HG02571 (cell line): ENCODE measurements around the gene SLC12A2.

ENCODE experiments used
- ATAC-seq: cut with Tn5 transposase; IDR thresholded peaks from one replicate; pipeline ENCODE4 v1.9.1; 2021; ENCODE audit warnings: mild to moderate bottlenecking, moderate library complexity; ENCODE audit not compliant: unreplicated experiment

The SLC12A2 gene

DNA sequence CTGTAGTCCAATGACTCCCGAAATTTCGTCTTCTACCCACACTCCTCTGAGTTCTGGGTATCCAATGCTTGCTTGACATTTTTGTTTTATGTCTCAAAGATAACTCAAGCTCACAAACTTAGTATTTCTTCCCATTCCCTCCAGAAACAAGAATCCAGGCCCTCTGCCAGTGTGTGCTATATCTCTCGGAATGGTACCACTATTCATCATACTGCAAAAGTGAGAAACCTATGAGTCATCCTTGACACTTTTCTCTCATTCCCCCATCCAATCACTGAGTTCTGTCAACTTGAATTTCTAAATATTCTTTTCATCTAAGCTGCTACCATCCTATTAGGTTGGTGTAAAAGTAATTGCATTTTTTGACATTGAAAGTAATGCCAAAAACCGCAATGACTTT is 9.8 kb downstream of the SLC12A2 start:
- ATAC-seq = no peak

DNA sequence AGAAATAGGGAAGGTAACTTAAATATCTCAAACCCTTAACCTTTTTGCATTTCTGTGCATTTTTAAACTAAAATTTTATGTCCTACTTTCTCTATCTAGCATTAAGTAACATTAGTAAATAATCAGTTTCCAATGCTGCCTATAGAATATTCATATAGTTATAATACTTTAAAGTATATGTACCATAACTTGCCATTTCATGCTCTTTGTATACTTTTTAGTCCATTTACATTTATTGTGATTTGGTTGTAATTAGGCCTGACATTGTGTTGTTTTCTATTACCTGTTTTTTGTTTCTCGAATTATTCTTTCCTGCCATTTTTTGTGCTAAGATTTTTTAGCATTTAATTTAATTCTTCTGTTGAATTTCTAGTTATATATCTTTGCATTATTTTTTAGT is 13.7 kb downstream of the SLC12A2 start:
- no peak for ATAC-seq

DNA sequence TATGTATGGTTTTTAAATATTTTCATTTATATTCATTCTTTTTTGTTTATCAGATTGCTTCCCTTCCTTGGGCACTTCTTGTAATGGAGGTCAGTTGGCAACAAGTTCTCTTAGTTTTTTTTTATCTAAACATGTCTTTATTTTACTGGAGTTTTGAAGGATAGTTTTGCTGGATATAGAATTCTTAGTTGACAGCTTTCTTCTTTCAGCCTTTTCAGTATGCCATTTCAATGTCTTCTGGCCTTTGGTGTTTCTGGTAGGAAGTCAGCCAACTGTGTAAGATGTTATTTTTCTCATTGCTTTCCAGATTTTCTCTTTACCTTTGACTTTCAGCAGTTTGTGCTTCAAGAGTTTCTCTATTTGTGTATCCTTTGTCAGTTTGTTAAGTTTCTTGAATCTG is 14.2 kb downstream of the SLC12A2 start:
- no peak for ATAC-seq

DNA sequence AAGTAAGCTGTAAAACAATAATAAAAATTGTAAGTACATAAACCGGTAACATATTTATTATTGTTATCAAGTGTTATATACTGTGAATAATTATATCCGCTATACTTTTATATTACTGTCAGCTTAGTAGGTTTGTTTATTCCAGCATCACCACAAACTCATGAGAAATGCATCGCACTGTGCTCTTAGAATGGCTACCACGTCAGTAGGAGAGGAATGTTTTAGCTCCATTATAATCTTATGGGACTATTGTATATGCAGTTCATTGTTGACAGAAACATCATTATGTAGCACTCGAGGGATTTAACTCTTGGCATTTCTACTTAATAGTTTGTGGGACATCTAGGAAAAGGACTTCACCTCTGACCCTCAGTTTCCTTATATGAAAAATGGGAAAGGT is 16.4 kb downstream of the SLC12A2 start:
- no peak for ATAC-seq

DNA sequence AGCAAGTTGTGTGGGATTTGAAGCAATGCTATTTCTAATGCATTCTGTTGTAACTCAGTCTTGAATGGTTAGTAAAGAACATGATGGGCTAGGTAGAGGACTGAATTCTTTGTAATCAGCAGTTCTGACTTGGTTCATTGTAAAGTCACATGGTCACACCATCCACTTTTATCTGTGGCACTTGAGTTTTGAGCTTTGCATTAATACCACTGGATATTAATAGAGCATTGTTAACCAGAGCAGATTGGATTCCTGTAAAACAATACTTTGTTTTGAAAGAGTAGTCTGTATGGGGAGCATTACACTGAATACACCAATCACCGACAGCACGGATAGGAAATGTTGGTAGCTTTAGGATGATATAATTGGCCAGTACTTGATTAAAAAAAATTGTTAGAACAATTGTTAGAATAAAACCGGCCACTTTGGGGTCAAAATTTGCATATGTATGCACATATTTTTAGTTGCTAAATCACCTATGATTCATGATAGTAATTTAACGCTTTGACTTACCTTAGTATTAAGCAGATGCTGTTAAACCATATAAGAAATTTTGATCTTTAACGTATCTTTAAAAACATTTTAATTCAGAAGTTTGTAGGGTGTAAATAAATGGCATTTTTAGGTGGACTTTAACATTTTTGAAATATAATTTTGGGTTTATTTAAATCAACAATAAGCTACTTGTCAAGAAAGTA is 17.4 kb downstream of the SLC12A2 start:
- ATAC-seq = no peak

DNA sequence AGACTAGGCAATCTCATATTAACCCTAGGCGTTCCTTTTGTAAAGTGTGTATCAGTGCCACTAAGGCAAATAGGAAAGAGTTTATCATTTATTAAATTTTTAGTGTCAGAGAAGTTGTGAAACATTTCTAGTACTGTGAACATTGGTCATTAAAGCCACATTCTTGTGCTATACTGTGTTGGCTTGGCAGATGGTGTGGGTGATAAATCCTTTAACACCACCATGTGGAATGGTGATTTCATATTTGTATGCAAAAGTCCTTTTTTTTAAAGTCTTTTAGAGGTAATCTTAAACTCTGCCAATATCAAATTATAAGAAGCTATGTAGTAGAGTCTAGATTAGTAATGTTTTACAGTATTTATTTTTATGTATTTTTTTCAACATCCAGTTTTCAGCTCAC is 18.1 kb downstream of the SLC12A2 start:
- ATAC-seq = no peak

DNA sequence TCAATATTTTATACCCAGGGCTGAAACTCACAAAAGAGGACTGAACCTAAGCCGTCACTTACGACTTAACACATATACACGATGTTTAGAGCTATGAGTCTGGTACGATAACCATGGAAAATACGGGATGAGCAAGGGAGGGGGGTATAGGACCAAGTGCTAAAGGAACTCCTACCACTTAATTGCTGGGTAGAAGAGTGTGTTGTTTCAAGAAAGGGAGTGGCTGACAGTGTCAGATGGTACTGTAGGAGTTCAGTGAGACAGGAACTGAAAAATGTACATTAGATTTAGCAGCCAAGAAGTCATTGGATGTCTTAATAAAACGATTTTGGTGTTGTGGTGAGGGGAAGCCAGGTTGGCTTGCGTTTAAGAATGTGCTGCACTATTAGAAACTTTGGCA is 21.6 kb downstream of the SLC12A2 start:
- ATAC-seq = no peak

DNA sequence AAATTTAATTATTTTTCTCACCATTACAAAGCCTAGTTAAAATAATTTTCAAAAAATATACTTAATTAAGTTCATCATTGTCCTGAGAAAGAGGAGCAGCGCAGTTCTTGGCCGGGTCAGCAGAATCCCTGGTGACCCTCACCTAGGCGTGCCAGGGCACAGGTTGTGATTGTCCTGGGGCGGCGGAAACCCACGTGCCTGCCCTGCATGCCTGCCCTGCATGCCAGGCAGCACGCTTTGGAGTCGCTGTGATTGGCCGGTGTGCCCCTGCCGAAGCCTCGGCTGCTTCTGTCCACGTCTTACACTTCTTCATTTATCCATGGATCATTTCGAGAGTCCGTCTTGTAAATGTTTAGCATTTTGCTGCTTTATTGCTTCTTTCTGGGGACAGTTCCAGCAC is 25.6 kb downstream of the SLC12A2 start:
- ATAC-seq = no peak

DNA sequence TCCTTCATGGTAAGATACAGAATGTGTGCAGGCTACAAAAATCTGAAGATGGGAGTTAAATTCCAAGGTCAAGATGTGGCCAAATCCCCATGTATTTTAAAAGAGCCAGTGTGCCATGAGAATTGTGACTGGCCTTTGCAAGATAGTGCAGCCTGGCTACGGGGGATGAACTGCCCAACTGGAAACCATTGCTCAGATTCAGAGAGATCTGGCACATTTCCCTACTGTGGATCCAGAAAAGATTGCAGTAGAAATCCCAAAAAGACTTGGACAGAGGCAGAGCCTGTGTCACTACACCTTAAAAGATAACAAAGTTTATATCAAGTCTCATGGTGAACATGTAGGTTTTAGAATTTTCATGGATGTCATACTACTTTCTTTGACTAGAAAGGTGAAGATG is 26.2 kb downstream of the SLC12A2 start:
- no peak for ATAC-seq

DNA sequence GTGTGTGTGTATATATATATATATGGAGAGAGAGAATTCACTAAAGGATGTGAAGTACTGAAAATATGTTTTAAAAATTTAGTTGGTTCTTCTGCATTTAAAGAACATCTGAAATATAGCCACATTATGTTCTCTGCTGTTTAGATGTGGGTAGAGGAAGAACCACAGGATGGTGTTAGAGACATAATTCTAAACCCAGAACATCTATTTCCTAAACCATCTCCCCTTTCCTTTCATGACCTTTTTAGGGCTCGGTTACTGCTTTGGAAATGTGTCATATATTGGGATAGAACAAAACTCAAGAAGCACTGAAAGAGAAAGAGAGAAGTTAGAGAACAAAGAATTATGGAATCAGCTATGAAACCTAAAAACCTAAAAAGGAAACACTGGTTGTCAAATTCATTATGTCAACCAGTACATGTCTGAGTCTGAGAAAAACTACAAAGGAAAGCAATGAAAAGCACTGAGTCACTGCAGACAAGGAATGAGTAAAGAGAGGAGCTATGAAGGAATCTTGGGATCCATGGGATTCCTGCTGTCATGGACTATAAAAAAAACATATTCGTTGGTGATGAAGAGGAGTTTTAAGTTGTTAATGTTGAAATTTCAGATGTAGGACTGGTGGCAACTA is 28.4 kb downstream of the SLC12A2 start:
- no peak for ATAC-seq

DNA sequence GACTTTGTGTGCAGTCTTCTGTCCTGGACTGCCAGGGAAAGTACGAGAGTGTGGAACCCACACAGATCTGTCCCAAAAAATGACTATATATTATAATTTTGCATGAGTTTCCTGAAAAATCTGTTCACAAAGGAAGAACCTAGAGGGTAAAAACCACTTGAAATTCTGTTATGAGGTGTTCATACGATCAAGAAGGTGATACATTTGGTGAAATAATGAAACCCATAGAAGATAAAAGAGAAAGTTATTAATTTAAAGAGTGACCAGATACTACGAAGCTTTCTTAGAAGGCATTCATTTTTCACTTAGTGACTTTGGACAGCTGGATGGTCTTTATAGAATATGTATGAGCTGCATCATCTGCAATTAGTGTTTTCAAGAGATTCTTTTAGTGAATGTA is 32.9 kb downstream of the SLC12A2 start:
- no peak for ATAC-seq

DNA sequence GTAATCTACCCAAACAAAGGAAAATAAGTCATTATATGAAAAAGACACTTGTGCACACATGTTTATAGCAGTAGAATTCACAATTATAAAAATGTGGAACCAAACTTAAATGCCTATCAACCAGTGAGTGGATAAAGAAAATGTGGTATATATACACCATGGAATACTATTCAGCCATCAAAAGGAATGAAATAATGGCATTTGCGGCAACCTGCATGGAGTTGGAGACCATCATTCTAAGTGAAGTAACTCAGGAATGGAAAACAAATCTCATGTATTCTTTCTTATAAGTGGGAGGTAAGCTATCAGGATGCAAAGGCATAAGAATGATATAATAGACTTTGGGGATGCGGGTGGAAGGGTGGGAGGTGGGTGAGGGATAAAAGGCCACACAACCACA is 34.6 kb downstream of the SLC12A2 start:
- ATAC-seq = no peak

DNA sequence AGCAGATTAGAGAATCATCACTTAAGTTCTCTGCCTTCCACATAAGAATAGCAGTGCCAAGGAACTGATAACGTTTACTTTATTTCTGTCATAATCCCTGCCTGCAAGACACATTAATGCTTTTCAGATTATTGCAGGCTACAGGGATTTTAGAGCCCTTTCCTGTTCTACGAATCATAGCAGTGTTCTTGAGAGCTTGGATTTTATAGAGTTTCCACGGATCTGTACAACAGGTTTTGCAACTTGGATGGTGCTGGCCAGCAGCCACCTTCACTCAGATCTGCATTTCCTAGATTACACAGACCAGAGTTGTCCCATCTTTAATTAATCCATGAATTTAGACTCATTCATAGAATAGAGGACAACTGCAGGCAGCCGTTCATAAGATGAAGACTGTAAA is 38.1 kb downstream of the SLC12A2 start:
- ATAC-seq = no peak

DNA sequence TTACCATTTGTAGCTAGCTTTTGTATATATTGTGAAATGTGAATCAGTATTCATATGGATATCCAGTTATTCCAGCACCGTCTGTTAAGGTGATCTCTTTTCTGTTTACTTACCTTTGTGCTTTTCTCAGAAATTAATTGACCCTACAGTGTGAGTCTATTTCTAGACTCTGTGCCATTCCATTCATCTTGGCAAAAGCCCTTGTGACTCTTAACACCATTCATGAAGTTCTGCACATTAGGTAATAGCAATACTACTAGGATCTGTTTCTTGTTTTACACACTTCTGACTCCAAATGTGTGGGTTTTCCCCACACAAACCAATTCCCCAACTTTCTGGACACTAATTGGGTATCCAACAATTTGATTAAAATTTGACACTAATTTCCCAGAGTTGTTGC is 40.4 kb downstream of the SLC12A2 start:
- ATAC-seq = no peak

DNA sequence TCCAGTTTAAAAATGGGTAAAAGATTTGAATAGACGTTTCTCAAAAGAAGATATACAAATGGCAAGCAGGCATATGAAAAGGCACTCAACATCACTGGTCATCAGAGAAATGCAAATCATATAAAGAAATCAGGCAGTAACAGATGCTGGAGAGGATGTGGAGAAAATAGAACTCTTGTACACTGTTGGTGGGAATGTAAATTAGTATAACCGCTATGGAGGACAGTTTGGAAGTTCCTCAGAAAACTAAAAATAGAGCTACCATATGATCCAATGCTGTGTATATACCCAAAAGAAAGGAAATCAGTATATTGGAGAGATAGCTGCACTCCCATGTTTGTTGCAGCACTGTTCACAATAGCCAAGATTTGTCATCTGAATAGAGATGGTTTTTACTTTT is 42.7 kb downstream of the SLC12A2 start:
- no peak for ATAC-seq

DNA sequence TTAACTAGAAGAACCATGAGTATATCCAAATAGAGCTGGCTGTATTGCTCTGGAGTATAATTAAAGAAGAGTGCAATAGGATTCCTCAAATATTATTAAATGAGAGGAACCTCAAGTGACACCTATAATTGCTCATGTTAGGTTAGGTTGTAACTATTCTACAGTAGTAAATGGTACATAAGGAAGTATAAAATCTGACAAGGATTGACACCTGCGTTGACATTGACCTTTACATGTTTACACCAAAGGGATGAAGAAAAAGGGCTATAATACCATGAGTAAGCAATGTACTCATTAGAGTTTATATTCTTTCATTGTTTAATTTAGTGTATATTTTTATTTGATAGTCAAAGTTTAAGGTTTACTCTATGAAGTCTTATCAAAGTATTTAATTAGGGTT is 48.9 kb downstream of the SLC12A2 start:
- no peak for ATAC-seq

DNA sequence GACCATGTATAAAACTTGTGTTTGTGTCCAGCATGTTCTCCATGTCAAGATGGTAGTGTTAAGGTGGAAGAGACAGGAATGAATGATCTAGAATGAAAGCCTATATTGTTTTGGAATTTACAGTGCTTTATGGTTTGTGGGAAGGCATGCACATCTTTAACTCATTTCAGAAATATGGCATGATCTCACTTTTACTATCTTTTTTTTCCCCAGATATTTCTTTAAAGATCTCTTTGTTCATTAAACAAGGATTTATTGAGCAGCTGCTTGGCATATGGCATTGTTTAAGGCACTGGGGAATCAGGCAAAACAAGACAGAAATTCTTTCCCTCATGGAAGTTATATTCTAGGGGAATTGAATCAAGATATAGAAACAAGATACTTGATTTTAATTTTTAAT is 51.7 kb downstream of the SLC12A2 start:
- ATAC-seq = no peak

DNA sequence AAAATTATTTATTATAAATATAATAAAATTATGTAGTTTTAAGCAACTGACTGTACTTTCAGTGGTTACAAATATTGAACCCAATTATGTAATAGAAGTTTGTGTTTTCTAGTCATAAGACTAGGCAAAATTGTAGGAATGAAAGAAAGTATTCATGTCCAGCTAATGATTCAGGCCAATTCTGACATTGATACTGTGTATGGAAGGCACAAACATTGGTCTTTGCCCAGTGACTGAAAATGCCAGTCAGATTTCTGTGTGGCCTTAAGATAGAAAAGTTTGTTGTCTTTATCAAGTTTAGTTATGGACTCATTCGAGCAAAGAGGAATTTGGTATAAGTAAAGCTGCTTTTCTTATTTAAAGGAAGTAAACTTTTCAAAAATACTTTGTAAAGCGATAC is 60.3 kb downstream of the SLC12A2 start:
- ATAC-seq = no peak

DNA sequence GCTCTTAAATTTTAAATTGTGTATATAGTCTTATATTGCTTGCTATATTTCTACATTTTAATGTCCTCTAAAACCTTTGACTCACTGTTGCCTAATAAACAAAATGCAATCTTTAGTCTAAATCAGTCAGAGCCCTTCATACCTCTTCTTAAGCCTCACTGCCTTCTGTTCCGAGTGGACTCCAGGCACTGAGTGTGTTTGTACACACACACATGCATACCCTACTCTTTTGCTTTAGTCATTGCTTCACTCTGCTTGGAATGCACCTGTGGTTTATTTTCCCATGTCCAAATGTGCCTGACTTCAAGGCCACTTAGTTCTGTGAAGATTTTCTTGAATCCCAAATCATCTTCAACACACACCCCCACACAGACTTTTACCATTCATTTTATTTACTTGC is 60.9 kb downstream of the SLC12A2 start:
- ATAC-seq = no peak

DNA sequence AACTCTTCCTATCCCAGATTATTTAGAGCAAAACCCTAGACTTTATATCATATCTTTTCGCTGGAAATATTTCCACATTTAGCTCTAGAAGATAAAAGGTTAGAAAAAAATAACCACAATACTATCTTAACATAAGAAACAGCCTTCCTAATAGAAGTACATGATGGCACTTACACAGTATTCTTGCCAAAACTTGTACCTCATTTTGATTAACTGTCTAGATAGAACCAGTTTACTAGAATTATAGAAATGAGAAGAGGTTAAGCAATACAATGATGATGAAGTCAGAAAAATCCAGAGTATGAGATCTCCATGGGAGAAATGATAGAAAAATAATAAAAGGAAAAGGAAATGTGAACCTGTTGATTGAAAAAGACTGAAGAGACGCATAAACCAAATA is 63.1 kb downstream of the SLC12A2 start:
- ATAC-seq = no peak

DNA sequence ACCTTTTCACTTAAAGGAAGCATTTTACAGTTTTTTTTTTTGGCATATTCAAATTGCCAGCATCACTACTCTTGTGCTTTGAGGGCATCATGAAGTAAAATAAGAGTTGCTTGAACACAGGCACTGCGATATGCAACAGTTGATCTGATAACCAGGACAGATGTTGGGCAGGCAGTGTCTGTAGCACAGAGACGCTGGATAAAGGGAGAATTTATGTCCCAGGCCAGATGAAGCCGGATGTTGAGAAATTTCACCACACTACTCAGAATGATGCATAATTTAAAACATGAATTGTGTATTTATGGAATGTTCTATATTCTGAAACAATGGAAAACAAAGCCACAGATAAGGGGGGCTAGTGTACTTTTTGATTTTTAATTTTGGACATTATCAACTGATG is 71.4 kb downstream of the SLC12A2 start:
- ATAC-seq = no peak

DNA sequence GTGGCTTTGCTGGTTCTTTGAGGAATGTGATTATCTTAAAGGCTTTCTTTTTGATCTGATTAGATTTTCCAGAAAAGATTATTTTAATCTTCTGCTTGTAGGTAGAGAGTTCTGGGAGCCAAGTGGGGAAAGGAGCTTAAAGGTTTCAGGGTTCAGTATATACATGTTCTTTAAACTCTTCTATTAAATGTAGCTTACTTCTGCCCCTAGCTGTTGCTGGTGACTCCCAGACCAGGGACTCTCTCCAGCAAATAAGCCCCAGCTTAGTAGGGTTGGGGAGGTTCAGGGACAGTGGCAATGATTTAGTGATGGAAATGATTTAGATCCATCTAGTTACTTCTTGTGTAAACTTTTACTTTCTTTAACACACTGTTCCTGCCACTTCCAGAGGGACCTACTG is 72.2 kb downstream of the SLC12A2 start:
- ATAC-seq = no peak

DNA sequence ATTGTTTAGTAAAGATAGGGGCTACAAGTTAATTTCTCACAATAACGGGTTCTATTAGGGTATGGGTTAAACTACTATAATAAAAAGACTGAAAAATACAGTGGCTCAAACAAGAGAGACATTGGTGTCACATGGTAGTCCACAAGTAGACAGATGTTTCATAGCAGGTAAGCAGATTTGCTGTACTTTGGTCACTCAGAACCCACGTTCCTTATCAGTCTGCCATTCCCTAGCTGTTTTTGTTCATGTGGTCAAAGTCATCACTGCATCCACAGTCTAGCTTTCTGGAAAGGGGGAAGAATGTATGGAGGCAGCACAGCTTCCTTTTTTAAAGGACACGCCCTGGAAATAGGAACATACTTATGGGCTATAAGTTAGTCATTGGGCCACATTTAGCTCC is 73.0 kb downstream of the SLC12A2 start:
- no peak for ATAC-seq
